ENCODE data around the gene TTLL11.
"Not testable (repeated sequence)": the region's sequence is repeated elsewhere in the genome, so short reads cannot be mapped to it uniquely, and the experiment has no call there.

TTLL11 gene

DNA sequence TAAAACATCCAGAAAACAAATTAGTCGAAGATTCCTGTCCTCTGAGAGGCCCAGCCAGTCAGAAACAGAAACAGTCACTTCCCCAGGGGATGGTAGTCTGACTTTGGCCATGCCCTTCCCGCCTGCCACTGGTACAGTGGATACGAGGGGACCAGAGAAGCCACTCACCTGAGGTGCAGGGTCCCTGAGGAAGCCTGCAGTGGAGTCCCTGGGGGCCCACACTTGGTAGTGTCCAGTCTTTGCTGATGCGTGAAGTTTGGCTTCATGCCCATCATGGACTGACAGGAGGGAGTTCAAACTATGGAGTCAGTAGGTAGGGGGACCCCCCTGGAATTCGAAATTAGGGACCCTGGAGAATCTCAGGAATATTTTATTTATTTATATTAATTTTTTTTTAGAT is 294.2 kb downstream of the TTLL11 start:
- DNase-seq = no peak

GRCh38 chr9:121797081-121797480 is 296.0 kb downstream of the TTLL11 start:
- no peak for DNase-seq

DNA sequence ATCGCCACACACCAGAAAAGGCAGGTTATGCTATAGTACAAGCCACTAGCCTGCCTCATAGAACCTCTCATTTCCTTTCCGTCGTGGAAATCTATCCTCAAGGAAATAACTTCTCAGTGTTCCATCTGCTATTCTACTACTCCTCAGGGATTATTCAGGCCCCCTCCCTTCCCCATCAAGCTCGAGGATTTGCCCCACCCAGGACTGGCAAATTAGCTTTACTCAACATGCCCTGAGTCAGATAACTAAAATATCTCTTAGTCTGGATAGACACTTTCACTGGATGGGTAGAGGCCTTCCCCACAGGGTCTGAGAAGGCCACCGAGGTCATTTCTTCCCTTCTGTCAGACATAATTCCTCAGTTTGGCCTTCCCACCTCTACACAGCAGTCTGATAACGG is 298.8 kb downstream of the TTLL11 start:
- not testable (repeated sequence) for DNase-seq

- DNase-seq = not testable (repeated sequence)
Measured at GRCh38 chr9:121792476-121792875, 300.6 kb downstream of the TTLL11 start.

DNA sequence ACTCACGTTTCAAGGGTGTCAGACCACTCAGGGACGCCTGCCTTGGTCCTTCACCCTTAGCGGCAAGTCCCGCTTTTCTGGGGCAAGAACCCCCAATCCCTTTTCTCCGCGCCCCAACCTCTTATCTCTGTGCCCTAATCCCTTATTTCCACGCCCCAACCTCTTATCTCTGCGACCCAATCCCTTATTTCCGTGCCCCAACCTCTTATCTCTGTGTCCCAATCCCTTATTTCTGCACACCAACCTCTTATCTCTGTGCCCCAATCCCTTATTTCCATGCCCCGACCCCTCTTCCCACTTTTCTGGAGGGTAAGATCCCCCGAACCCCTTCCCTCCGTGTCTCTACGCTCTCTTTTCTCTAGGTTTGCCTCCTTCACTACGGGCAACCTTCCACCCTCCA is 302.3 kb downstream of the TTLL11 start:
- DNase-seq = no peak

- DNase-seq = no peak
Measured at GRCh38 chr9:121788686-121789366, 304.3 kb downstream of the TTLL11 start.

DNA sequence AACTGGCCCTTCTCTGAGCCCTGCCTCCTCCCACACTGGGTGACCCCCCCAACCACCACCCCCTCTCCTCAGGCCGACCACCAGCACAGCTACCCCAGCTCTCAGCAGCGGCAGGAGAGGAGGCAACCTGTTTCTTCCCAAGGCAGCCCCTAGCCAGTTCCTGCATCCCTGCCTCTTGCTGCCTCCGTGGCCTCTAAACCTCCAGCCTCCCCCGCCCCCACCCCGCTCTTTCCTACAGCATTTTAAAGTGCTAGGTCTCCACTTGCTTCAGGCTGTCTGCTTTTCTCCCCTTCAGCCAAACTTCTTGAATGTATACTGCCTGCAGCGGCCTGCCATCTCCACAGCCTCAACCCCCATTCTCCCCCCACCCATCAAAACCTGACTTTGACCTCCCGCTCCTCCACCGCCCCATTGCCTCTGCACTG is 306.1 kb downstream of the TTLL11 start:
- no peak for DNase-seq

DNA sequence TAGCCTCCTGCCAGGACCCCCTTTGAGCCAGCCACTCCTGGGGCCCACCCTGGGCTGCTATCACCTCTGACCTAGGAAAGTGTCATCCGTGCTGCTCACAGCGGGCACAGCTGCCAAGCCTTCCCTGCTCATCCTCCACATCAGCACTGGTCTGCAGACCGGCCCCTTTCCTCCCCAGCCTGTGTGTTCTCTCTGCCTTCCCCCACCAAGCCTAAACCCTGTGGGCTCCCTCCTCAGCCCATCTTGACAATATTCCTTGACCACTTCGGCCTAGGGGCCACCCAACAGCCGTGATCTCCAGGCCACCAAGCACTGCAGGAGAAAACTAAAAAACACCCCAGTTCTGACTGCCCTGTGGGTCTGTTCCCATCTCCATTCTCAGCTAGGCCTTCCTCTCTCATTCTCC is 306.6 kb downstream of the TTLL11 start:
- DNase-seq = no peak

DNA sequence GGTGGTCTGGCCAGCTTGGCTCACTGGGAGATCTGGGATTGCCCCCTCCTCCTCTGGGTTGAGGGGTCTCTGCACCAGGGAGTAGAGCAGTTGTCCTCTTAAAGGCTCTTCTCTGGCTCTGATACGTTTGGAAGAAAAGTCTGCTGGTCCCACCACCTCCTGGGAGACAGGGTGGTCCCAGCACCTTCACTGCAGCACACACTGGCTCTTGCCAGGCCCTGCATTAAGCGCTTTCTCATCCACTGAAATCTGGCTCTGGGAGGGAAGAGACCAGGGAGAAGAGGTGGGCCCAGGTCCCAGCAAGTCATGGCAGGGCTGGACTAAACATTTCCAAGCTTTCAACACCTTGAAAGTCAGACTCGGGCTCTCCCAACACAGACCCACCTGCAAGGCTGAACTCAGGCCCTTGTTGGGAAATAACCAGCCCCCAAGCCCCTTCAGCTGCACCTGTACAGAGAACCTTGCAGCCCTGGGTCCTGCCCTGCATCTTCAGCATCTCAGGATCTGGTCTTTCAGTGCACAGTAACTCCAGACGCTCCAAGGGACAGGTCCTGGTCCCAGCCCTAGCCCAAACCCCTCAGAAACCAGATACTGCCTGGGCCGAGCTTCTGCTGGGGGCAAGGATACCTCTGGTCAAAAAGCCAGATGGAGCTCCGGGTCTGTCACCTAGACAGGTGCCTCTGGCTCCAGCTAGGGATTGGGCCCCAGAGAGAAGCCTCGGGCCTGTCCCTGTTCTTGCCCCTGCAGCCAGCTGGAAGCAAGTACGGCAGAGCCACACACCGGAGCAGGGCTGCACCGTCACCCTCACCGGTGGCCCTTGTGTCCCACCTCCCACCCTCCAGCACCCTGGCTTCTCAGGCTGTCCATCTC is 307.2 kb downstream of the TTLL11 start:
- no peak for DNase-seq

DNA sequence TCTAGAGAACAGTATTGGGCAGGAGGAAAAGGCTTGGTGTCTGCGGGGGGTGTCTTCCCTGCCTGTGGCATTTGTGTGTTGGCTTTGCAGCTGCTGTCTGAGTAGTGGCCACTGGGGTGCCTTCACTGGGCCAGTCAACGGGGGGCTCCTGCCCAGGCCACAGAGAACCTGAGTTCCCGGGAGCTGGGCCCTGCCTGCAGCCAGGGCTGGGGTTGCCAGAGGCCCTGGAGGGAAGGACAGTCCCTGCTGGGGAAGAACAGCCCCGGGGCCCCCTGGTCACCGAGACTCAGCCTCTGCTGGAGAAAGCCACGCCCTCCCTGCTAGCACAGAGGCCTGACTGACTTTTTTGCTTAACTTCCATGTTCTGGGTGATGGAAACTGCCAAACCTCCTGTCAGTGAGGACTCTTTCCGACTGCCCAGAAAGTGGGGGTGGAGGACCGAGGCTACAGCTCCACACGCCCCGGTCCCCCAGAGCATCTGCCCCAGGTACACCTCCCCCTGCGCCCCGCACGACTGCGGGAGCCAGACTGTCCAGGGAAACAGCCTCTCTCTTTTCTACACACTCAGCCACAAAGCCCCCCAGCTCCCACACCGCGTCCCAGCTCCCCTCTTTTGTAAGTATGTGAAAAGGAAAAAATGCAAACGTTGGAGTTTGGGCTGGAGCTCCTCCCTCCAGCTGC is 308.2 kb downstream of the TTLL11 start:
- DNase-seq = no peak

GRCh38 chr9:121783521-121784507 is 309.3 kb downstream of the TTLL11 start:
- DNase-seq = peak in 2 of 56 donors; percentile 20 to 27

DNA sequence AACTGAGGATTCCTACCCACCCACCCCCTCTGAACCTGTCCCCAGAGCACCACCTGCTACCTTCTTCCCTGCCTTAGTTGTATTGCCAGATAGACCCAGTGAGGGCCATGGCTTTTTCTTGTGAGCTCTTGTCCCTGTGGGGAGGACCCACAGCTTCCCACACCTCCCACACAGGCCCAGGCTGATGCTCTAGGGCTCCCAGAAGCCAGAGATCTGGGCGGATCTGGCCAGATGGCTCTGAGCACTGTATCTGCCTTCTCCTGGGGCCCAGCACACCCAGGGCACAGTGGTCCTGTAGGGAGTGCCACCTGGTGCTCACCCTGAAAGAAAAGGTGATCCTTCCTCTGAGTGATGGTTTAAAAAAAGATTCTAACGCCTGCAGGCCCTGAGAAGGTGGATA is 310.0 kb downstream of the TTLL11 start:
- no peak for DNase-seq

- no peak for DNase-seq
Measured at GRCh38 chr9:121782514-121783110, 310.5 kb downstream of the TTLL11 start.

DNA sequence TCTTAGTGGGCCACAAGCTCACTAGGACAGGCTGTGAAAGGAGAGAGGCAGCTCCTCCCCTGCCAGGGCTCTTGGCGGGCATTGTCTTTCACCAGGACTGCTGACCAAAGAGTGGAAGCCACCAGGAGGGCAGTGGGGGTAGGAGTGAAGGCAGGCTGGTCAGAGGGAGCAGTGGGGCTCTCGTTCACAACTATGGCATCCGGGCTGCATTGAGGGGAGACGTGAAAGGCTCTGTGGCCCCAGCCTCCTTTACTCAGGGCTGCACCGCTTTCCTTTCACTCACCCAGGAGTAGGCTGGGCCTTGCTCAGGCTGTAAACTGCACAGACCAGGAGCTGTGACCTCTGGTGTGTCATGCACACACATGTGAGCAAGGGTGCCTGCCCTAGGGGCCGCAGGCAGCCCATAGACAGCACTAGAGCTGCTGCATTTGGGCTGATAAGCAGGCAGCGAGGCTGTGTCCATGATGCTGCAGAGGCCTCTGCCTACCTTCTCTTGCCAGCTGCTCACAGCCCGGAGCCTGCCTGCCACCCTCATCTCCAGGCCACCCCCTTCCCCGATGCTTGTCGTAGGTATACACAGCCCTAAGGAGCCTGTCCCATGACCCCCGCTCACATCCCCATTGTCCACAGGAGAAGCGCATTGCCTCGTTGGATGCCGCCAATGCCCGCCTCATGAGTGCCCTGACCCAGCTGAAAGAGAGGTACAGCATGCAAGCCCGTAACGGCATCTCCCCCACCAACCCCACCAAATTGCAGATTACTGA is 311.2 kb downstream of the TTLL11 start:
- no peak for DNase-seq

DNA sequence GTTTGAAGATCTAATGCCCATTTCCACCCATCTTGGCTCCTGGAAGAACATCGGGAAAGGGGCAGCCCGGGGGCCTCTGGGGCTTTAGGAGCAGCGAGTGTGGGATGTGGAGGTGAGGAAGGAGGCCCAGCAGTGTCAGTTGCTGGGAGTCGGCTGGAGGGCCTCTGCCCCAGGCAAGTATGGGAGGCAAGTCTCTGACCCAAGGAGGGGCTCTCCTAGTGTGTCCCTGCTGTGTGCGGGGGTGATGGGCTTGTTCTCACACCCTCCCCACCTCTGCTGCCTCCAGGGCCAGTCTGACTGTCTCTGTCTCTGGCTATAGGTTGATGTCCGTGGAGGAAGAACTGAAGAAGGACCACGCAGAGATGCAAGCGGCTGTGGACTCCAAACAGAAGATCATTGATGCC is 312.0 kb downstream of the TTLL11 start:
- DNase-seq = no peak

DNA sequence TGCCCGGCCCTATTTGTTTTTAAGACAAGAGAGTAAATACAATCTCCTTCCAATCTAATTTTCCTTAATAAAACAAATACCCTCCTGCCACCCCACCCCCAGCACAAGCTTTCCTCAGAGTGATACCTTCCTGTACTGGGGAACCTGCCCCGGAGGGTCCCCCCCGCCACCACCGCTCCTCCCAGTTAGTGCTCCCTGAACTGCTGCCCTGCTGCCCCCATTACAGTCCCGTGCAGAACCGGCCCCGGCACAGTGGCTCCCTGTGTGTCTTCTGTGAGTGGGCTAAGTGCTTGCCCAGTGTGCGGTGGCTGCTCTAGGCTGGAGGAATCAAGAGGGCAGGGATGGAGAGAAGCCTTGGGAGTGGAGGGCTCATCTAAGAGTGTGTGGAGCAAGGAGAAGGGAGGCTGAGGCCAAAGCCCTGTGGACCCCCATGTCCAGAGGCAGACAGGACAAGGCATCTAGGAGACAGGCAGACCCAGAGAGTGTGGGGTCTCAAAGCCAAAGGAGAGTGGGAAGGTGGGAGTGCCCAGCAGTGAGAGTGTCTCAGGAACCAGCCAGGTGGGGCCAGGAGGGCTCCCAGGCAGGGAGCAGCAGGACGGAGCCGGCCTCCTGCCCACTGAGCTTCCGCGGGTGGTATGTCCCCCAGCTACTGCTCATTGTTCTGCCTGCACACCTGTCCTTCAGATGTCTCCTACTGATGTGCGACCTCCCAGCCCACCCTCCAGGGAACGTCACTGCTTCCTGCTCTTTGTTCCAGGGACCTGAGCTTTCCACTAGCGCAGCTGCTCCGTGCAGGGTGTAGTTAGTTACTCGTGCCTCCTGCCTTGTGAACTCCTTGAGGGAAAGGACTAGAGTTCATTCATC is 312.7 kb downstream of the TTLL11 start:
- no peak for DNase-seq

DNA sequence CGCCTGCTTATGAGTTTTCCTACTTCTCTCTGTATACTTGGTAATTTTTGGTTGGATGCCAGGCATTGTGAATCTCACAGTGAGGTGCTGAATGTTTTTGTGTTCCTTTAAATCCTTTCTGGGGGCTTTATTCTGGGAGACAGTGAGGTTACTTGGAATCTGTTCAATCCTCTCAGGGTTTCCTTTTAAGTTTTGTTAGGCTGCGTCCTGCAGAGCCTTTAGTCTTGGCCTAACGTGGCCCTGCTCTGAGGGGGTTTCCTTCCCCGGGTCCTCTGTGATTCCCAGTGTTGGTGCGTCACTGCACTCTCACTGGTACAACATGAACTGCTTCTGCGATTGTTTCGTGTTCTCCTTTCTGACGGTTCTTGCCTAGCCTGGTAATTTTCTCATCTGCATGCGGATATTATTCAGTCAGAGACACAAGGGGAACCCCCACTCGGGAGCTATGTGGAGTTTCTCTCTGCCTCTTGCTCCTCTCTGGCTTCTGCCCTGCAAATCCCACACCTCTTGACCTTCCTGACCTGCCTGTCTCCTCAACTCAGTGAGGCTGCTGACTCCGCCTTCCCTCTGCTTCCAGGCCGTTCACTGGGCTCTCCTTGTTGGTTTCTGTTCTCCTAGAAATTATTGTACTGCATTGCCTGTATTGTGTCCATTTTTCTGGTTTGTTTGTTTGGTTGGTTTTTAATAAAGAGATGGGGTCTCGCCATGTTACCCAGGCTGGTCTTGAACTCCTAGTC is 313.6 kb downstream of the TTLL11 start:
- peak in 1 of 56 donors; percentile 39 for DNase-seq

Data from nucleus accumbens (tissue), 56 donors.